ENCODE measurements around the gene PRKD2.

PRKD2 gene

DNA sequence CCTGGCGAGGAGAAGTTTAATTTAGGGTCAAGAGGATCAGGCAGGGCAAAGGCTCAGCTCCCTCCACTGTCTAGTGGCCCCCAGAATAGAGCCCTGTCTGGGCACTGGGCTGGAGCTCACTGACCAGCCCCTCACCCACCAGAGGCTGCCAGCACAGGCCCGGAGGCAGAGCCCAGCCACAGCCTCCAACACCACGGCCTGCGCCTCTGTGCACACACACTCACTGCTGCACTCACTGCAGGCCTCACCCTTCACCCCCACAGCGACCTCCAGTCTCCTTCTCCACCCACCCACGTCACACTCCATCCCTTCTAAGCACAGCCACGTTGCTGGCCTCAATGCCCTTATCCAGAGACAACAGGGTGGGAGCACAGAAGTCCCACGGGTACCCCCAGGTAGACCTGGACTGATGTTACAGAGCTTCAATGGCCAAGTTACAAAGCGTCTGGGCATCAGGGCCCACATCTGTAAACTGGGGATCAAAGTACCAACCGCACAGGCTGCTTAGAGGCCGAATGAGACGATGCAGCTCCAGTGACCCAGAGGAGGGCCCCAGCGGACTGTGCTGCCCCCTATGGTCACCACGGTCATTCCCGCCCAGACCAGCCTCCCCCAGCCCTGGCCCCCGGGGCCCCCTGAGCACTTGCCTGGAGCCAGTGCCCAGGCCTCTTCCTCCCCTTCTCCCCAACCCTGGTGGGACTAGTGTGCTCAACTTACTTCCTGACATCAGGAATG is 4.5 kb upstream of the PRKD2 start:
- H3K4me3 ChIP-seq (ENCODE audit: low read depth, low read length): no peak overlapping the region
- TF ChIP-seq, protein P1, sequence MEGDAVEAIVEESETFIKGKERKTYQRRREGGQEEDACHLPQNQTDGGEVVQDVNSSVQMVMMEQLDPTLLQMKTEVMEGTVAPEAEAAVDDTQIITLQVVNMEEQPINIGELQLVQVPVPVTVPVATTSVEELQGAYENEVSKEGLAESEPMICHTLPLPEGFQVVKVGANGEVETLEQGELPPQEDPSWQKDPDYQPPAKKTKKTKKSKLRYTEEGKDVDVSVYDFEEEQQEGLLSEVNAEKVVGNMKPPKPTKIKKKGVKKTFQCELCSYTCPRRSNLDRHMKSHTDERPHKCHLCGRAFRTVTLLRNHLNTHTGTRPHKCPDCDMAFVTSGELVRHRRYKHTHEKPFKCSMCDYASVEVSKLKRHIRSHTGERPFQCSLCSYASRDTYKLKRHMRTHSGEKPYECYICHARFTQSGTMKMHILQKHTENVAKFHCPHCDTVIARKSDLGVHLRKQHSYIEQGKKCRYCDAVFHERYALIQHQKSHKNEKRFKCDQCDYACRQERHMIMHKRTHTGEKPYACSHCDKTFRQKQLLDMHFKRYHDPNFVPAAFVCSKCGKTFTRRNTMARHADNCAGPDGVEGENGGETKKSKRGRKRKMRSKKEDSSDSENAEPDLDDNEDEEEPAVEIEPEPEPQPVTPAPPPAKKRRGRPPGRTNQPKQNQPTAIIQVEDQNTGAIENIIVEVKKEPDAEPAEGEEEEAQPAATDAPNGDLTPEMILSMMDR (IDR thresholded peaks at IDR 0.05; ENCODE audit: borderline replicate concordance, insufficient read depth, low read depth, low read length): no peak

DNA sequence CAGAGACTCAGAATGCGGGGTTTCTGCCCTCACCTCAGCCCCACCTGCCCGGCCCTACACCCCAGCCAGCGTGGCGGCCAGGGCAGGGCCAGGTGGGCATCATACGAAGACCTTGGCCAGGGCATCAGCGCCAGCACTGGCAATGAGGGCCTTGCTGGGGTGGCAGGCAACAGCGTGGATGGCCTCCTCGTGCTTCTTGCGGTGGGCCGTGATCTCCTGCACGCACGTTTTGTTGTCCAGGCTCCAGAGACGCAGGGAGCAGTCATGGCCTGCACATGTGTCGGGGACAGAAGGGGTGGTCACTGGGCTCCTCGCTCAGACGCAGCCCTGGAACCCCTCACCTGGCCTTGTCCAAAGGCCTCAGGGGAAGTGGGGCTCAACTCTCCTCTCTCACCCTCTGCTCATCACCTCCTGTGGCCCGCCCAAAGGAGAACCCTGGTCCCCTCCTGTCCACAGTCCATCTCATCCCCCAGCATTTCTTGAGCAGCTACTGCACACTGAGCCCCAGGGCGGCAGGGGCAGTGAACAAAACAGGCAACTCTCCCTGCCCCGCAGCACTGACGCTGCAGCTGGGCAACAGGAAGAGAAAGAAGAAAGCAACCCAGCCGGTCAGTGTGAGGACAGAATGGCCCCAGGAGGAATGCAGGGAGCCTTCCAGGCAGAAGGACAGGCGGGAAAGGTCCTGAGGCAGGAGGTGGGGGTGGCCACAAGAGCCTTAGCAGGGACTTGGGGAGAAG is 3.8 kb upstream of the PRKD2 start:
- no peak overlapping the region for H3K4me3 ChIP-seq (ENCODE audit: low read depth, low read length)

DNA sequence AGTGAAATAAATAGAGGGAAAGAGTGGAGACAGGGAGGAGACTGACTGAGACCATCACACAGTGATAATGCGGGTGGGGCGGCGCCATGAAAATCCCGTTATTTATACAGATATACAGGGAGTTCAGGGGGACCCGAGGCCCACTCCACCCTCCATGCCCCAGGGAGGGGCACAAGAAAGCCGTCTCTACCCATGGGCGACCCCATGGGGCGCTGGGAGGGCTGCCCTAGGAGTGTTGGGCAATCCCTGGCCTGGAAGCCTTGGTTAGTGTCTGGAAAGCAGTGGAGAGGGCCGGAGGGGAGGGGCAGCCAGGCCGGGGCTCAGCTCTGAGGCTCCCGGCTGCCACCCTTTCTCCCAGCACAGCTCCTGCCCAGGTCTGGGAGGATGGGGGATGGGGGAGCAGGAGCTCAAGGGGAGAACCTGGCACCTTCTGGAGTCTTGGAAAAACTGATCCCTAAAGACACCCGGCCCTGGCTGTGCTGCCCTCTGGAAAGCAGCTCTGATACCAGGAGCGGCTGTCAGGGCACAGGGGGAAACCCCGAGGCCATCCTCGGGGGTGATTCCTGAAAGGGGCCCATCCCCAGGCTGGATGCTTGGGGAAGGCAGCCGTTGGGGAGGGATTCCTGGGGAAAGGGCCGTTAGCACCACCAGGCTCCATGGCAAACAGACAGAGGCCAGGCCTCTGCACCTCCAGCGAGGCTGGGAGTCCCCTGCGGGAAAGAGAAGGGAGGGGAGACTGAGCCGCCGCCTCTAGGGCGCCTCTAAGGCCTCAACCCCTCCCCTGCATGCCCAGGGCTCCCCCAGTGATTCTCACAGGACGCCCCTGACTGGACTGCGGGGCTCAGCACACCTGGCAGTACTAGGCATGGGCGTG is 3.0 kb upstream of the PRKD2 start:
- TF ChIP-seq, protein P1 (IDR thresholded peaks at IDR 0.05; ENCODE audit: borderline replicate concordance, insufficient read depth, low read depth, low read length): no peak
- H3K4me3 ChIP-seq (ENCODE audit: low read depth, low read length): no peak overlapping the region

More for the DNA sequence above, 3.8 kb upstream of the PRKD2 start:
- TF ChIP-seq, protein P1 (IDR thresholded peaks at IDR 0.05; ENCODE audit: borderline replicate concordance, insufficient read depth, low read depth, low read length): no peak

- TF ChIP-seq, protein P1 (IDR thresholded peaks at IDR 0.05; ENCODE audit: borderline replicate concordance, insufficient read depth, low read depth, low read length): no peak
- no peak overlapping the region for H3K4me3 ChIP-seq (ENCODE audit: low read depth, low read length)
Measured at GRCh38 chr19:46718934-46719622, 2.2 kb upstream of the PRKD2 start.

GRCh38 chr19:46718157-46718933 is 1.4 kb upstream of the PRKD2 start:
- H3K4me3 ChIP-seq (ENCODE audit: low read depth, low read length): peak overlapping the region; percentile 71
- TF ChIP-seq, protein P1 (IDR thresholded peaks at IDR 0.05; ENCODE audit: borderline replicate concordance, insufficient read depth, low read depth, low read length): no peak

- TF ChIP-seq, protein P1 (IDR thresholded peaks at IDR 0.05; ENCODE audit: borderline replicate concordance, insufficient read depth, low read depth, low read length): no peak
- H3K4me3 ChIP-seq (ENCODE audit: low read depth, low read length): peak overlapping the region; percentile 71
Measured at GRCh38 chr19:46717716-46718143, 816 bp upstream of the PRKD2 start.

All from GM12875 (cell line).